Measurements from ENCODE around the gene TASOR2. TPM values are rescaled to one million over a fixed set of nuclear protein-coding genes. Genes with fewer than 3 reads are reported as not detected.

The TASOR2 gene
- total and polyA plus RNA-seq, 10 donors: 9.5 to 87.9 (median 65.3) TPM

GRCh38 chr10:5662708-5663579 lies 21.7 kb upstream of the TASOR2 start:
- H3K27ac ChIP-seq: no peak overlapping the region

GRCh38 chr10:5663692-5664427 lies 20.8 kb upstream of the TASOR2 start:
- TF ChIP-seq CTCF (IDR thresholded peaks at IDR 0.05 in 8 of 11, conservative IDR thresholded peaks at IDR 0.05 in 3 of 11) (no peak), POLR2A (IDR thresholded peaks at IDR 0.05) (no peak), POLR2AphosphoS5 (IDR thresholded peaks at IDR 0.05) (no peak)
- Histone ChIP-seq H3K4me3 (no peak overlapping the region), H3K27ac (no peak overlapping the region), H3K4me1 (peaks cover 12 to 74% (median 42%) of the 10 kb centered on the region in 6 donors), H3K27me3 (replicated peaks in 1 of 7) (no peaks in the 10 kb centered on the region), H3K9me3 (no peaks in the 10 kb centered on the region), H3K36me3 (no peaks in the 10 kb centered on the region)
- intact Hi-C loops (cut with DNase I; ENCODE audit: low total_unique reads): no loop called here
- 70 to 82% (median 79%) methylated on average over 11 to 12 of the region's 12 CpGs for WGBS, 5 donors
- DNase-seq: no peak

More at GRCh38 chr10:5662708-5663579, 21.7 kb upstream of the TASOR2 start:
- WGBS, 5 donors: 70 to 77% (median 75%) methylated on average over 9 of the region's 9 CpGs
- Histone ChIP-seq H3K27me3 (replicated peaks in 1 of 7) (no peaks in the 10 kb centered on the region), H3K9me3 (no peaks in the 10 kb centered on the region), H3K4me1 (peaks cover 12 to 79% (median 42%) of the 10 kb centered on the region in 6 donors), H3K36me3 (no peaks in the 10 kb centered on the region), H3K4me3 (no peak overlapping the region)
- DNase-seq: no peak
- intact Hi-C loops (cut with DNase I; ENCODE audit: low total_unique reads): no loop called here
- TF ChIP-seq POLR2A (IDR thresholded peaks at IDR 0.05) (no peak), CTCF (IDR thresholded peaks at IDR 0.05 in 8 of 11, conservative IDR thresholded peaks at IDR 0.05 in 3 of 11) (no peak), POLR2AphosphoS5 (IDR thresholded peaks at IDR 0.05) (no peak)

GRCh38 chr10:5665373-5666007 lies 19.1 kb upstream of the TASOR2 start:
- no peaks in the 10 kb centered on the region for H3K36me3 ChIP-seq
- peaks cover 4 to 58% (median 32%) of the 10 kb centered on the region in 6 donors for H3K4me1 ChIP-seq
- TF ChIP-seq POLR2AphosphoS5 (IDR thresholded peaks at IDR 0.05) (no peak), CTCF (IDR thresholded peaks at IDR 0.05 in 8 of 11, conservative IDR thresholded peaks at IDR 0.05 in 3 of 11) (no peak), POLR2A (IDR thresholded peaks at IDR 0.05) (no peak)
- H3K27me3 ChIP-seq (replicated peaks in 1 of 7): no peaks in the 10 kb centered on the region
- peak overlapping the region; percentile 80 to 97 (median 92) for H3K4me3 ChIP-seq
- no peaks in the 10 kb centered on the region for H3K9me3 ChIP-seq
- H3K27ac ChIP-seq: peak overlapping the region in 7 of 8 donors; percentile 76 to 85 (median 82)
- DNase-seq: no peak
- intact Hi-C loops (cut with DNase I; ENCODE audit: low total_unique reads): no loop called here
- 21 to 28% (median 23%) methylated on average over 9 of the region's 9 CpGs for WGBS, 5 donors

Data from spleen (tissue), 11 donors.